ENCODE measurements around the gene ZNF8. TPM values are rescaled to one million over a fixed set of nuclear protein-coding genes. Genes with fewer than 3 reads are reported as not detected.
"Not testable (repeated sequence)": the region's sequence is repeated elsewhere in the genome, so short reads cannot be mapped to it uniquely, and the experiment has no call there.

The ZNF8 gene
- total RNA-seq, 6 experiments from 2014 or later: 1.0 to 2.3 (median 1.6) TPM

- no peak for DNase-seq
- Histone ChIP-seq H3K9me3 (no peaks in the 10 kb centered on the region), H3K36me3 (peaks cover 0 to 9% (median 0%) of the 10 kb centered on the region in 4 donors), H3K4me3 (no peak overlapping the region), H3K4me1 (peaks cover 0 to 34% (median 12%) of the 10 kb centered on the region in 4 donors), H3K27ac (no peak overlapping the region), H3K27me3 (no peaks in the 10 kb centered on the region)
- intact Hi-C loops (cut with DNase I): no loop called here
- WGBS (ENCODE audit: insufficient coverage, low coverage, low lambda C conversion rate, missing lambda C conversion rate): 59% methylated on average over 5 of the region's 5 CpGs
- ATAC-seq: no peak
- no peak for TF ChIP-seq POLR2A (IDR thresholded peaks at IDR 0.05)
Observed at GRCh38 chr19:58345558-58345957, 66.8 kb downstream of the ZNF8 start.

- DNase-seq (no peak), ATAC-seq (peak; percentile 16 to 60 (median 25))
- no peaks in the 10 kb centered on the region for H3K9me3 ChIP-seq
- H3K27ac ChIP-seq: peak overlapping the region in 2 of 3 donors; percentile 40 to 57
- peaks cover 0 to 9% (median 0%) of the 10 kb centered on the region in 4 donors for H3K36me3 ChIP-seq
- H3K4me1 ChIP-seq: peaks cover 0 to 43% (median 12%) of the 10 kb centered on the region in 4 donors
- TF ChIP-seq, protein P1, sequence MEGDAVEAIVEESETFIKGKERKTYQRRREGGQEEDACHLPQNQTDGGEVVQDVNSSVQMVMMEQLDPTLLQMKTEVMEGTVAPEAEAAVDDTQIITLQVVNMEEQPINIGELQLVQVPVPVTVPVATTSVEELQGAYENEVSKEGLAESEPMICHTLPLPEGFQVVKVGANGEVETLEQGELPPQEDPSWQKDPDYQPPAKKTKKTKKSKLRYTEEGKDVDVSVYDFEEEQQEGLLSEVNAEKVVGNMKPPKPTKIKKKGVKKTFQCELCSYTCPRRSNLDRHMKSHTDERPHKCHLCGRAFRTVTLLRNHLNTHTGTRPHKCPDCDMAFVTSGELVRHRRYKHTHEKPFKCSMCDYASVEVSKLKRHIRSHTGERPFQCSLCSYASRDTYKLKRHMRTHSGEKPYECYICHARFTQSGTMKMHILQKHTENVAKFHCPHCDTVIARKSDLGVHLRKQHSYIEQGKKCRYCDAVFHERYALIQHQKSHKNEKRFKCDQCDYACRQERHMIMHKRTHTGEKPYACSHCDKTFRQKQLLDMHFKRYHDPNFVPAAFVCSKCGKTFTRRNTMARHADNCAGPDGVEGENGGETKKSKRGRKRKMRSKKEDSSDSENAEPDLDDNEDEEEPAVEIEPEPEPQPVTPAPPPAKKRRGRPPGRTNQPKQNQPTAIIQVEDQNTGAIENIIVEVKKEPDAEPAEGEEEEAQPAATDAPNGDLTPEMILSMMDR (IDR thresholded peaks at IDR 0.05): no peak
- peak; percentile 23 for TF ChIP-seq POLR2A (IDR thresholded peaks at IDR 0.05)
- intact Hi-C loops (cut with DNase I): no loop called here
- 70% methylated on average over 10 of the region's 82 CpGs for WGBS (ENCODE audit: insufficient coverage, low coverage, low lambda C conversion rate, missing lambda C conversion rate)
- no peaks in the 10 kb centered on the region for H3K27me3 ChIP-seq
- peak overlapping the region; percentile 30 to 44 (median 31) for H3K4me3 ChIP-seq
Observed at GRCh38 chr19:58346961-58347929, 68.5 kb downstream of the ZNF8 start.

DNA sequence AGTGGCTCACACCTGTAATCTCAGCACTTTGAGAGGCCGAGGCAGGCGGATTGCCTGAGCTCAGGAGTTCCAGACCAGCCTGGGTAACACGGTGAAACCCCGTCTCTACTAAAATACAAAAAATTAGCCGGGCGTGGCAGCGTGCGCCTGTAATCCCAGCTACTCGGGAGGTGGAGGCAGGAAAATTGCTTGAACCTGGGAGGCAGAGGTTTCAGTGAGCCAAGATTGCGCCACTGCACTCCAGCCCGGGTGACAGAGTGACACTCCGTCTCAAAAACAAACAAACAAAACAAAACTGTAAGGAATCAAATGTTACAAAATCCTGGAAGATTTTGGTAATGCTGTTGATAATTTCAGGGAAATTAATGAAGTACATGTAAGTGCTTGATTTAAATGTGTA, 69.3 kb downstream of the ZNF8 start:
- intact Hi-C loops (cut with DNase I); H3K9me3 ChIP-seq; H3K27me3 ChIP-seq; DNase-seq; ATAC-seq; H3K36me3 ChIP-seq: not testable (repeated sequence)
- 40% methylated on average over 12 of the region's 12 CpGs for WGBS (ENCODE audit: insufficient coverage, low coverage, low lambda C conversion rate, missing lambda C conversion rate)
- Histone ChIP-seq H3K27ac (peak overlapping the region in 2 of 3 donors; percentile 40 to 72), H3K4me3 (peak overlapping the region; percentile 25 to 44 (median 31)), H3K4me1 (peaks cover 0 to 43% (median 12%) of the 10 kb centered on the region in 4 donors)

DNA sequence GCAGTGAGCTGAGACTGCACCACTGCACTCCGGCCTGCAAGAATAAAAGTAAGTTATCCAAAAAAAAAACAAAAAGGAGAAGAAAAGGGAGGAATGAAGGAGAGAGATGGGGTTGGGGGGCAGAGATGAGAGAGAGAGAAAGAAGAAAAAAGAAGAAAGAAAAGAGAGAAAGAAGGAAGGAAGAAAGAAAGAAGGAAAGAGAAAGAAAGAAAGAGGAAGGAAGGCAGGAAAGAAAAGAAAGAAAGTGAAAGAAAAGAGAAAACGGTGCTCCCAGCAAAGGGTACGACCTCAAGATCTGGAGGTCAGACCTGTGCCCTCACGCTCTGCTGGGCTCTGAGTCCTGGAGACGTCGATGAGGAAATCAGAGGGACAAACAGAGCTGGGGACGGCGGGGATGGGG, 70.8 kb downstream of the ZNF8 start:
- intact Hi-C loops (cut with DNase I): no loop called here
- WGBS (ENCODE audit: insufficient coverage, low coverage, low lambda C conversion rate, missing lambda C conversion rate): 27% methylated on average over 8 of the region's 8 CpGs
- Histone ChIP-seq H3K4me1 (peaks cover under 1 to 53% (median 18%) of the 10 kb centered on the region in 4 donors), H3K4me3 (peak overlapping the region; percentile 69 to 83 (median 69)), H3K36me3 (peaks cover 0 to 9% (median 0%) of the 10 kb centered on the region in 4 donors), H3K9me3 (no peaks in the 10 kb centered on the region), H3K27me3 (no peaks in the 10 kb centered on the region), H3K27ac (peak overlapping the region in 1 of 3 donors; percentile 72)
- peak in 3 of 4 donors; percentile 19 to 44 (median 41) for ATAC-seq
- DNase-seq: no peak
- no peak for TF ChIP-seq POLR2A (IDR thresholded peaks at IDR 0.05)
- TF ChIP-seq, protein P1 (IDR thresholded peaks at IDR 0.05): no peak

DNA sequence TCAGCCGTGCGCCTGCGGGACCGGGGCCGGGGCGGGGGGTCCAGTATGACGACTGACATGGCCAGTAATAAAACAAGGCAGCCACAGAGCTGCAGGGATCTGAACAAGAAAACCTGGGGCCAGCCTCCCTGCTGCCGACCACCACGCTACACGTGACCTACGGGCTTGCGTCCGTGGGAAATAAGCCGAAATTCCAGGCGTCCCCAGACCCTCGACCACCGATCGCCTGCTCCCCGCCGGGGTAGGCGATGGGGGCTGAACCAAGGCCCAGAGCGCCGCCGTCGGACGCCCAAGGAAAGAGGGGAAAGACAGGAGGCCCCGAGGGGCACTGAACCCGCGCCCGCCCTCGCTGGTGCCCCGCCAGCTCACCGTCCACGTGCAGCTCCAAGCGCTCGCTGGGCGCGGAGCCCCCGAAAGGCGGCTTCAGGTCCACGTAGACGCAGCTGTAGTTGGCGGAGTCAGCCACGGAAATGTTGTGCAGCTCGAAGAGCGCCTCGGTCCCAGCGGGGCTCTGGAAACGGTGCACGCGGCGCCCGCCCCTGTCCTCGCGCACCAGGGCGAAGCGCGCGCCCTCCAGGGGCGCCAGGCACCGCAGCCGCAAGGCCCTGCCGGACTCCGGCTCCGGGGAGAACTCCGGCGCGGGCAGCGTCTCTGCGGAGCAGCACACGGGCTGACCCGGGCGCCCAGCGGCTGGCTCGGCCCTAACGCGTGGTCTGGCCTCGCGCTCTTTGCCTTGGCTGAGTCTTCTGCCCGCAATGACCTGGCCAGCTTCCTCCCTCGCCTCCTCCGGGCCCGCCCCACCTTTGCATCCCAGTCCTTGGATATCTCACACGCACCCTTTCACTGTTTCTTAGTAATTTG, 71.5 kb downstream of the ZNF8 start:
- no peaks in the 10 kb centered on the region for H3K9me3 ChIP-seq
- 11% methylated on average over 23 of the region's 84 CpGs for WGBS (ENCODE audit: insufficient coverage, low coverage, low lambda C conversion rate, missing lambda C conversion rate)
- H3K4me3 ChIP-seq: peak overlapping the region; percentile 69 to 83 (median 69)
- peak overlapping the region in 2 of 3 donors; percentile 44 to 72 for H3K27ac ChIP-seq
- DNase-seq (peak in 1 of 3 donors; percentile 68), ATAC-seq (peak; percentile 12 to 61 (median 36))
- TF ChIP-seq, protein P1 (IDR thresholded peaks at IDR 0.05): peak in 1 of 4 donors; percentile 19
- no peak for TF ChIP-seq POLR2A (IDR thresholded peaks at IDR 0.05)
- intact Hi-C loops (cut with DNase I): no loop called here
- H3K4me1 ChIP-seq: peaks cover 2 to 53% (median 19%) of the 10 kb centered on the region in 4 donors
- peaks cover 0 to 9% (median 0%) of the 10 kb centered on the region in 4 donors for H3K36me3 ChIP-seq
- H3K27me3 ChIP-seq: no peaks in the 10 kb centered on the region

Data from right lobe of liver (tissue), 6 donors.